ENCODE results near the gene TMEM213. TPM values are rescaled to one million over a fixed set of nuclear protein-coding genes. Genes with fewer than 3 reads are reported as not detected.
"Not testable (repeated sequence)": the region's sequence is repeated elsewhere in the genome, so short reads cannot be mapped to it uniquely, and the experiment has no call there.

TMEM213 gene
- total RNA-seq, 4 donors from 2014 or later = 0.25 TPM; not detected in 3

DNA sequence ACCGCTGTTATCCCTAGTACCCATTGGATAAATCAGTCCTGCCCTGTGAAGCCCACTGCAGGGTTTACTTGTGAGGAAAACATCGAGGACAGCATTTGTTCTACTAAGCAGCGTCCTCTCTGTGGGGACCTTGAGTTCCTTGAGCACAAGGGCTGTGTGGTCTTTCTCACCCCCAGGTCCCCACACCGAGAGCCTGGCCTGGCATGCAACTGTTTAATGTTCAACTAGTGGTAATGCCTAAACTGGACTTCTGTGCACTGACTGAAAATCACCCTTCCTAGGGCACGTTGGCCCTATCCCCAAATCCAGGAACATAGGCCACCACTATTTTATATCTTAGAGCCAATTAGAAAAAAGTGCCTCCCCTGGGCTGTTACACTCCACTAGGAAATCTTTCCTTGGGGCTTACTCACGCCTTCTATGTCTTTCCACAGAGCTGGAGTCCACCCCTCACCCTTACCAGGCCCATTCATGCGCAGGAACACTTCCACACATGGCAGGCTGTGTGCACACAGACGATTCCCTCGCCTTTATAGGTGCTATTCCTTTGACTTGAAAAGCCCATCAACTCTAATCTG, 1.7 kb upstream of the TMEM213 start:
- no peaks in the 10 kb centered on the region for H3K9me3 ChIP-seq
- no peaks in the 10 kb centered on the region for H3K36me3 ChIP-seq
- TF ChIP-seq POLR2A (IDR thresholded peaks at IDR 0.05) (no peak), POLR2AphosphoS5 (IDR thresholded peaks at IDR 0.05) (no peak), EP300 (IDR thresholded peaks at IDR 0.05) (no peak), CTCF (IDR thresholded peaks at IDR 0.05) (no peak)
- H3K4me1 ChIP-seq = no peaks in the 10 kb centered on the region
- ATAC-seq = no peak
- peaks cover 11% of the 10 kb centered on the region for H3K27me3 ChIP-seq
- H3K4me3 ChIP-seq = no peak overlapping the region
- WGBS, 2 donors (ENCODE audit: low coverage in 1 of 2) = 78 to 92% methylated on average over 5 to 8 of the region's 9 CpGs
- no peak overlapping the region for H3K27ac ChIP-seq

- H3K4me3 ChIP-seq, H3K27ac ChIP-seq, H3K36me3 ChIP-seq, H3K9me3 ChIP-seq, ATAC-seq, H3K4me1 ChIP-seq: not testable (repeated sequence)
- H3K27me3 ChIP-seq = peaks cover 11% of the 10 kb centered on the region
- 30 to 74% methylated on average over 2 to 4 of the region's 4 CpGs for WGBS, 2 donors (ENCODE audit: low coverage in 1 of 2)
Measured at GRCh38 chr7:138797046-138797445, 748 bp upstream of the TMEM213 start.

DNA sequence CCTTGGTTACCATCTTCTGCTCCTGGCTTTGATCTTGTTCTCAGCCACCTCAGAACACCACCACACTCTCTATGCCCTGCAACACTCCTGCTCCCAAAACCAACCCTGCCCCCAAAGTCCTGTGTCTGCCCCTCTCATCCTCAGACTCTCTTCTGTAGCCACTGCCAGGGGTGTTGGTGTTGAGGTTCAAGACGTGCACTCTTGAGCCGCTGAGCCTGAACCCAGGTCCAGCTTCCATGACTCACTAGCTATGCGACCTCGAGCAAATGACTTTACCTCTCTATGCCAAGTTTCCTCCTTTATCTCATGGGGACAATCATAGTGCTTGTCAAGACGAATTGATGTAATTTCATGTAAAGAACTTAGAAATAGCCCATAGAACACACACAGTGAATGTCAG, 1.0 kb downstream of the TMEM213 start:
- no peak for TF ChIP-seq CTCF (IDR thresholded peaks at IDR 0.05)
- no peak for TF ChIP-seq POLR2A (IDR thresholded peaks at IDR 0.05)
- TF ChIP-seq POLR2AphosphoS5 (IDR thresholded peaks at IDR 0.05) = no peak
- no peak for TF ChIP-seq EP300 (IDR thresholded peaks at IDR 0.05)
- 50 to 60% methylated on average over 1 to 5 of the region's 5 CpGs for WGBS, 2 donors (ENCODE audit: low coverage in 1 of 2)

DNA sequence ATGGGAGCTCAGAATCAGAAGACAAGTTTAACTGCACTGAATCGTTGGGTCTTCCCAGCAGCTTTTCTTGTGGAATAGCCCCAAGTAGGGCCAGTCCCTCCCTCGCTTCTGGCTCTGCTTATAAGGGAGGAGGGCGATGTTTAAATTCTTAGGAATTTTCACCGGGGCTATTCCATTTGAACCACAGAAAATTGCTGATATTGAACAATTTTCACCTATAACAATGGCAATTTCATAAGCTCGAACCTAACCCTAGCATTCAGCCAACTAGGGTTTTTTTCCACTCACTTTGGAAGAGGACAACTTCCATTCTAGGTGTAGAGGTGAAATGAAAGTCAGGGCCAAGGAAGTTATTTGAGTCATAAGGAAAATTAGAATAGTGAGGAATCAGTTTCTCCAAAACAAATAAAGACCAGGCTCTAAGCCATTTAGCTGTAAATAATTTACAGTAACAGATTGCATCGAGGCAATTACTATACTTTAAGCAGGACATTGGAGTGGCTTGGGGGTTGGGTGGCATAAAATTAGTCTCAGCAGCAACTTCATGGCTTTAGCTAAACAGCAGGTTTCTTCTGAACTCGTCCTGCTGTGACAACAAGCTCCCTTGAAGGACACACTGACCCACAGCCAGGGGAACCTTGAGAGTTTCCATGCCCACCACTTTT, 1.7 kb downstream of the TMEM213 start:
- H3K4me3 ChIP-seq = no peak overlapping the region
- no peak overlapping the region for H3K27ac ChIP-seq
- no peaks in the 10 kb centered on the region for H3K36me3 ChIP-seq
- H3K4me1 ChIP-seq = no peaks in the 10 kb centered on the region
- 42 to 67% methylated on average over 5 of the region's 7 CpGs for WGBS, 2 donors (ENCODE audit: low coverage in 1 of 2)
- ATAC-seq = no peak
- H3K27me3 ChIP-seq = peaks cover 16% of the 10 kb centered on the region
- TF ChIP-seq CTCF (IDR thresholded peaks at IDR 0.05) (no peak), EP300 (IDR thresholded peaks at IDR 0.05) (no peak), POLR2A (IDR thresholded peaks at IDR 0.05) (no peak), POLR2AphosphoS5 (IDR thresholded peaks at IDR 0.05) (no peak)
- H3K9me3 ChIP-seq = no peaks in the 10 kb centered on the region

More for the DNA sequence above, 1.0 kb downstream of the TMEM213 start:
- Histone ChIP-seq H3K9me3 (no peaks in the 10 kb centered on the region), H3K27ac (no peak overlapping the region), H3K4me1 (no peaks in the 10 kb centered on the region), H3K27me3 (peaks cover 16% of the 10 kb centered on the region), H3K4me3 (no peak overlapping the region), H3K36me3 (no peaks in the 10 kb centered on the region)
- ATAC-seq = no peak

GRCh38 chr7:138801256-138801655, 3.5 kb downstream of the TMEM213 start:
- Histone ChIP-seq H3K27me3 (peaks cover 16% of the 10 kb centered on the region), H3K36me3 (no peaks in the 10 kb centered on the region), H3K4me3 (no peak overlapping the region), H3K9me3 (no peaks in the 10 kb centered on the region), H3K4me1 (no peaks in the 10 kb centered on the region), H3K27ac (no peak overlapping the region)
- WGBS, 2 donors (ENCODE audit: low coverage in 1 of 2) = 88% methylated on average over 1 of the region's 3 CpGs; no CpG with 5 or more reads in 1 of the 2 donors
- TF ChIP-seq CTCF (IDR thresholded peaks at IDR 0.05) (no peak), POLR2AphosphoS5 (IDR thresholded peaks at IDR 0.05) (no peak), EP300 (IDR thresholded peaks at IDR 0.05) (no peak), POLR2A (IDR thresholded peaks at IDR 0.05) (no peak)
- ATAC-seq = no peak

All from gastroesophageal sphincter (tissue), 4 donors.